AG09309 (cell line): Measurements from ENCODE around the gene AQP11.
A peak's percentile ranks its signal among the peaks of the same experiment; 100 is the strongest.

Experiments used
- DNase-seq: peaks from one replicate; pipeline ENCODE4 v3.0.0-alpha.2; 2010; ENCODE audit warnings: low read depth
- H3K4me3 ChIP-seq: 2 replicates; pipeline ENCODE4 v1.5.1; 2011; ENCODE audit warnings: mild to moderate bottlenecking, low read depth, low read length, moderate library complexity; ENCODE audit not compliant: control insufficient read depth
- TF ChIP-seq, protein P1 (sequence below): IDR thresholded peaks from 2 replicates; pipeline ENCODE4 v1.5.1; 2011; ENCODE audit warnings: mild to moderate bottlenecking, low read depth, low read length, inconsistent platforms; ENCODE audit not compliant: insufficient read depth, control insufficient read depth; ENCODE audit errors: missing control alignments

Gene AQP11

GRCh38 chr11:77558380-77558779, 31.4 kb upstream of the AQP11 start:
- H3K4me3 ChIP-seq: no peak overlapping the region
- no peak for DNase-seq
- TF ChIP-seq, protein P1, sequence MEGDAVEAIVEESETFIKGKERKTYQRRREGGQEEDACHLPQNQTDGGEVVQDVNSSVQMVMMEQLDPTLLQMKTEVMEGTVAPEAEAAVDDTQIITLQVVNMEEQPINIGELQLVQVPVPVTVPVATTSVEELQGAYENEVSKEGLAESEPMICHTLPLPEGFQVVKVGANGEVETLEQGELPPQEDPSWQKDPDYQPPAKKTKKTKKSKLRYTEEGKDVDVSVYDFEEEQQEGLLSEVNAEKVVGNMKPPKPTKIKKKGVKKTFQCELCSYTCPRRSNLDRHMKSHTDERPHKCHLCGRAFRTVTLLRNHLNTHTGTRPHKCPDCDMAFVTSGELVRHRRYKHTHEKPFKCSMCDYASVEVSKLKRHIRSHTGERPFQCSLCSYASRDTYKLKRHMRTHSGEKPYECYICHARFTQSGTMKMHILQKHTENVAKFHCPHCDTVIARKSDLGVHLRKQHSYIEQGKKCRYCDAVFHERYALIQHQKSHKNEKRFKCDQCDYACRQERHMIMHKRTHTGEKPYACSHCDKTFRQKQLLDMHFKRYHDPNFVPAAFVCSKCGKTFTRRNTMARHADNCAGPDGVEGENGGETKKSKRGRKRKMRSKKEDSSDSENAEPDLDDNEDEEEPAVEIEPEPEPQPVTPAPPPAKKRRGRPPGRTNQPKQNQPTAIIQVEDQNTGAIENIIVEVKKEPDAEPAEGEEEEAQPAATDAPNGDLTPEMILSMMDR: no peak

DNA sequence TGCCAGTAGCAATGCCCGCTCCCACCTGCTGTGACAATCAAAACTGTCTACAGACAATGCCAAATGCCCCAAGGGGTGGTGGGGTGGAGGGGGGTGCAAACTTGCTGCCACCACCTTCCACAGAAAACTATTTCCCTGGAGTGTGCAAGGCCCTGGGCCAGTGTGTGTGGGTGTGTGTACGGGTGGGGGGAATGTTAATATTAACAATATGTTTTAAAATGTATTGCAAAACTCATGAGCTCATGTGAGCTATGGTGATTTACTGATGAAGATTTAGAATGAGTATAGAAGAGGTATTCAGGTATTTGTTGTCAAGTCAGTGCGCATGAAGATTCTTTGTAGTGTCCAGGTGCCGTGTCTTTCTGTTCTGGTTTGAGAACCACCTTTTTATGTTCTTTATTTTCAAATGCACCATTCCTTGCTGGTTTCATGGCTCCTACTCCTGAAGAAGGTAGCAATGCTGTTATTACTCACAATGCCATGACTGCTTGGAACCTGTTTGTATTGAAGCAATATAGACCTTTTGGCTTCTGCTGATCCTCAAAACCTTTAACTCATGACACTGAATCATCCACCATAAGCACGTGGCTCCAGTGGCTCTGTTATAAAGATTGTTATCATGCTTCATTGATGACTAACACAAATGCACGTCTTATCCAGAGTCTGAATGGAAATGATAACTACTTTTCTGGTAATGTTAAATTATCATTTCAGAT, 29.9 kb upstream of the AQP11 start:
- no peak overlapping the region for H3K4me3 ChIP-seq
- peak; percentile 62 for DNase-seq
- TF ChIP-seq, protein P1: no peak

DNA sequence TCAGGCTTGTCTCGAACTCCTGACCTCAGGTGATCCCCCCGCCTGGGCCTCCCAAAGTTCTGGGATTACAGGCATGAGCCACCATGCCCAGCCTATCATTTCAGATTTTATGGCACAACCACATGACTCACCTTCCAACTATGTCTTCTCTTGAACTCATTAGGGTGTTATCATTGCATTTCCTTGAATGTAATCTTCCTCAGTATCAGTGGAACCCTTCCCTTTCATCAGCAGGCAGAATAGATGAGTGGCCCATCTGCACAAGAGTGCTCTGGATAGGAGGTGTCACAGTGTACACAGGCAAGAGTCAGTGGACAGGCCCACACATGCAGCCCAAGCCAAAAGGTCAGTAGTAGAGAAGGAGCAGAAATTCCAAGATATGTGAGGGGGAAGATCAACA, 29.1 kb upstream of the AQP11 start:
- no peak for DNase-seq
- H3K4me3 ChIP-seq: no peak overlapping the region
- TF ChIP-seq, protein P1: no peak

GRCh38 chr11:77561257-77561656, 28.5 kb upstream of the AQP11 start:
- no peak for DNase-seq
- TF ChIP-seq, protein P1: no peak
- H3K4me3 ChIP-seq: no peak overlapping the region

DNA sequence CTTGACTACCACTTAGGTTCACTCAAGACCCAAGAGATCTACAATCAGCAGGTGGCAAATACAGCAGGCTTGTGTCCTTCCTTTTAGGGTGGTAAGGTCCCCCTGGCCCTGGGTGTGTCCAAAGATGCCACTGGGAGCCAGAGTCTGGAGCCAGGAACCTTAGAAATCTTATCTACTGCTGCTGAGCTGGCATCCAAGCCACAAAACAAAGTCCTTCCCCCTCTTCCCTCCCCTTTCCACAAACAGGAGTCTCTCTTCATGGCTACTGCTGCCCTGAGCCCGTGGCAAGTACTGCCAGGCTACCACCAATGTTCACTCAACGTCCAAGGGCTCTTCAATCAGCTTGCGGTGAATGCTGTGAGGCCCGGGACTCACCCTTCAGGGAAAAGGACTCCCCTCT, 21.4 kb upstream of the AQP11 start:
- no peak for DNase-seq
- TF ChIP-seq, protein P1: no peak
- no peak overlapping the region for H3K4me3 ChIP-seq

DNA sequence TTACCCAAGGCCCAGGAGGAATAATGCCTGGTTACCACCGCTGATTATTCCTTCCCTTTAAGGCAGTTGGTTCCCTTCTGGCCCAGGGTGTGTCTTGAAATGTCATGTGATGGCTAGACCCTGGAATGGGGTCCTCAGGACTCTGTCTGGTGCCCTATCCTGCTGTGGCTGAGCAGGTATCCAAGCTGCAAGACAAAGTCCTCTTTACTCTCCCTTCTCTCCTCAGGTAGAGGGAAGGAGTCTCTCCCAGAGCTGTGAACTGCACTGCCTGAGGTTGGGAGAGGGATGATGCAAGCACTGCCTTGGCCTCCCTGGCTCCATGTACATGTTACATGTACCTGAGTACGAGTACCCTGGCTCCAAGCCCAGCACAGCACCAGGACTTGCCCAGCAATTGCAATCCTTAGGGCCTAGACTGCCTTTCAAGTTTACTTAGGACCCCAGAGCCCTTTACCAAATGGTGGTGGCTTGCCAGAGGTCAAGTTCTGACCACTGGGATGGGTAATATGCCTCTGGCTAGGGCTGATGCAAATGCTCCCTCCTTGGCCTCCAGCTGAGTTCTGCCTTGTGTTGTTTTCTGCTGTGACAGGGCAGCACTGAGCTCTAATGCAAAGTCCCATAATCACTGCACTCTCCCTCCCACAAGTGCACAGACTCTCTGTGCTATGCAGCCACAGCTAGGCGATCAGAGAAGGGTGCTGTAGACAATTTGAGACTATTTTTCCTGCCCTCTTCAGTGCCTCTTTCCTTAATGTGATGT, 20.7 kb upstream of the AQP11 start:
- TF ChIP-seq, protein P1: no peak
- H3K4me3 ChIP-seq: no peak overlapping the region
- no peak for DNase-seq
